GM19240 (cell line): ENCODE results near the gene CAP1.
"Not testable (repeated sequence)": the region's sequence is repeated elsewhere in the genome, so short reads cannot be mapped to it uniquely, and the experiment has no call there.

Experiments
- DNase-seq: peaks from one replicate; pipeline ENCODE4 v3.0.0; 2011; ENCODE audit warnings: low spot score; ENCODE audit not compliant: insufficient read length

CAP1 gene, protein sequence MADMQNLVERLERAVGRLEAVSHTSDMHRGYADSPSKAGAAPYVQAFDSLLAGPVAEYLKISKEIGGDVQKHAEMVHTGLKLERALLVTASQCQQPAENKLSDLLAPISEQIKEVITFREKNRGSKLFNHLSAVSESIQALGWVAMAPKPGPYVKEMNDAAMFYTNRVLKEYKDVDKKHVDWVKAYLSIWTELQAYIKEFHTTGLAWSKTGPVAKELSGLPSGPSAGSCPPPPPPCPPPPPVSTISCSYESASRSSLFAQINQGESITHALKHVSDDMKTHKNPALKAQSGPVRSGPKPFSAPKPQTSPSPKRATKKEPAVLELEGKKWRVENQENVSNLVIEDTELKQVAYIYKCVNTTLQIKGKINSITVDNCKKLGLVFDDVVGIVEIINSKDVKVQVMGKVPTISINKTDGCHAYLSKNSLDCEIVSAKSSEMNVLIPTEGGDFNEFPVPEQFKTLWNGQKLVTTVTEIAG

DNA sequence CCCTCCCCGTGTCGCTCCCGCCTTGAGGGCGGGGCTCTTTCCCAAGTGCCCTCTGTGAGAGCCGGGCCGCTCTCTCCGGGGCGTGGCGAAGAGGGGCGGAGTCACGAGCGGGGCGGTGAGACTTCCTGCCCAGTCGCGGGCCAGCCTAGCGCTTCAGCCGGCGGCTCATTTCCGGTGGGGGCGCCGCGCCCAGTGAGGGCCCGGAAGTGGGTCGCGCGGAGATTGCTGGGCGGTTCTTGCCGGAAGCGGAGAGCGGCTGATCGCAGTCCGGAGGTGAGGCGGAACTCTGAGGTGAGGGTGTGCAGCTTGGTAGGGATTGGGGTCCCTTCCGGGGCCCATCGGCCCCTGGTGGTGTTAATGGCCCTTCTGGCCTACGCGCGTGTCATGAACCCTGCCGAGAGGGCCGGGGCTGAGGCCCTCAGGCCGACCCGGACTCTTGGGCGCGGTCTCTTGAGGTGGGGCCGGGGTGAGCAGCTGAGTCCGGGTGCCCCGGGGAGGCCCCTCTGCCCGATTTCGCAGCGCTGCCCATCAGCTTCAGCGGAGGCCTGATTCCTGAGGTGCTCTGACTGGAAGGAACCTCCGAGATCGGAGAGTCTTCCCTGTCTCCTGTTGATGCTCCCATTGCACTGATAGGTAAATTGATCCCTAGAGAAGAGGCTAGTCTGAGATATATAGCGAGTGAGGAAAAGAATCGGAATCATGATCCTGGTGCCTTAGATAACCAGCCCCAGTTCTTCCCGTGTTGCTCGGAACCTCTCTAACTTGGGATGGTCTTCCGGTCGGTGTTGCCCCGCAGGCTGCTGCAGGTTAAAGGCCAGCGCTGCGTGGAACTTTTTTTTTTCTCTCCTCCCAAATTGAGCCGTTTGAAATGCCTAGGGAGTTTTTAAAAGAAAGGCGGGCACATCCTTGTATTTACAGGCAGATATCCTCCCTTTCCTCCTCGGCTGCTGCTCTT lies at the start of gene CAP1:
TSS of gene CAP1 (plus strand) at position 219 of the 955 bp plus-strand sequence. CDS start 18,618 bp downstream, outside the sequence.
- DNase-seq = peak; percentile 75

DNA sequence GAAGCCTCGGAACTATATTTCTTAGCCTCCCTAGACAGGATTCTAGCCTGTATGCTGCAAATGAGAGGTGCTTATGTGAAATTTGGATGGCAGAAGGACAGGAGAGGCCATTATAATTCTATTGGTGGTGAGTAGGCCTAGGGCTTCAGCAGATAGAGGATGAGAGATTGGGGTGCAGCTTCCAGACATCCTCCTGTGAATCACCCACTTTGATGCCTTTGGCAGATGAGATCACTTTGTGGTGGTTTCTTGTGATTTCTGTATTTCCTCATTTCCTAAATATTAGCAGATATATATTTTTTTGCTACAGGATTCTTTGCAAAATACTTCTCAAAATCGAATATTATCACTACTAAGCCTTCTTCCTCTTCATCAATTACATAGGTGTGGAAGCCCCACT lies 48.3 kb upstream of the CAP1 start:
- no peak for DNase-seq

DNA sequence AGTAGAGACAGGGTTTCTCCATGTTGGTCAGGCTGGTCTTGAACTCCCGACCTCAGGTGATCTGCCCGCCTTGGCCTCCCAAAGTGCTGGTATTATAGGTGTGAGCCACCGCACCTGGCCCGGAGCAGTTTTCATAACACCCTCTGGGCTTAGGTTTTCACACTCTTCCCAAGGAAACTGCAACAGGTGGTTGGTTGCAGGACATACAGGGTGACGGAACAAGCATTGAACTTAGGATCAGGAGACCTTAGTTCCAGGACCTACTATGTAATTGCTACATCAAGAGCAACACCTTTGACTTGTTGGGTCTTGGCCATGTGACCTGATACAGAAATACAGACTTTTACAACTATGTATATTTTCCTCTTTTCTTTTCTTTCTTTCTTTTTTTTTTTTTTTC lies 47.6 kb upstream of the CAP1 start:
- no peak for DNase-seq

DNA sequence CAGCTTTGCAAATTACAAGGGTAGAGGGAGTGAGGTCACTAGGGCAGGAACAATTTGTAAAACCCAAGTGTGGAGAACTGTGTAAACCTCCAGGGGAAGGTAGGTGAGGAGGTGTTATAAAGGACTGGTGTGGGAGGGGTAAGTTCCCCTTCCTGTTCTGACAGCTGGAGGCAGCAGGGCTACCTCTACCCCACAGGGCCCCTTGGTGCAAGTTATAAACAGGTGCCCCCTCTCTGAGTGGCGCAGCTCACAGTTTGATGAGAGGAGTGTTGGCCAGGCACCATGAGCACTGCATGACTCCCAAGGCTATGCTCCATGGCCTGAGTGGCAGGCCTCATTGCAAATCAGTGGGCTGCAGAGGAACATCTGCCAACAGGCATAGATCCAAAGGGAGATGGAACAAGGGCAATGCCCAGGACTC lies 44.5 kb upstream of the CAP1 start:
- peak; percentile 70 for DNase-seq

DNA sequence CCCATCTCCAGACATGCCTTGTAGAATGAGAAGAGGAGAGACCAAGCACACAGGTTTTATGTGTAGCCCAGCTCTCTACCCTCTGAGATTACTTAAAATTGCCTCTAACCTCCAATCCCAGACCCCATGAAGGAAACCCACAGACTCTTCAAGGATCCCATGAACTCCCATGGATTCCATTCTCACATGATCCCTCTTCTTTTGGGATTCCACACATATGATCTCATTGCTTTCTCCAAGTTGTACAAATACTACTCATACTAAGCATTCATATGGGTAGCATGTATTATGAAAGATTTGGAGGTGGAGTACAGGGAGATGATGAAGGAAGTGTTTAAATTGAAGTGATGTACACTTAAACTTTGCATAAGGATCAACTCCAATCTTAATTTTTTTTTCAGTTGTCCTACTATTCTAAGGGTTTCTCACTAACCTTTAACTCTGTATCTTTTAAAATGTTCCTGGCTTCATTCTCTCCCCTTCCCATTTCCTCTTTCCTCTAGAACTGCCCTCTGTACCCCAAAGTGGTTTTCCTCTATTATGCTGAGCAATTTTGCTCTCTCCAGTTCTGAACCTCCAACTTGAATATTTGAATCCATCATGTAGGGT lies 44.0 kb upstream of the CAP1 start:
- no peak for DNase-seq

DNA sequence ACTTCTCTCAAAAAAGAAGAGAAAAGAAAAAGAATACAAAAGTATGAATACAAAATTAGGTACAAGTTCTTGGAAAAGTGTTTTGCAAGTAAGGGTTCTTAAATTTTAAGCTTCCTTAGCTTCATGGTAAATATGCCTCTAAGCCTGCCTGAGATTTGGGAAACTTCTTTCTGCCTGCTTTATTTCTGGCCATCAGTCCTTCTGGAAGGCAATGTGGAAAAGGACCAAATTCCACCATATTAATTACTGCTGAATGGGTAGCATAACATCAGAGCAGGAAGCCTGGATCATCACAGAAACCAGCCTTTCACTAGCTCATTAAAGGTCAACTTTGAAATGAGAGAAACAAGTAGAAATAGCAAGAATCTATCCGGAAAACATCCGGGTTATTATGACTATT lies 39.1 kb upstream of the CAP1 start:
- DNase-seq = no peak

DNA sequence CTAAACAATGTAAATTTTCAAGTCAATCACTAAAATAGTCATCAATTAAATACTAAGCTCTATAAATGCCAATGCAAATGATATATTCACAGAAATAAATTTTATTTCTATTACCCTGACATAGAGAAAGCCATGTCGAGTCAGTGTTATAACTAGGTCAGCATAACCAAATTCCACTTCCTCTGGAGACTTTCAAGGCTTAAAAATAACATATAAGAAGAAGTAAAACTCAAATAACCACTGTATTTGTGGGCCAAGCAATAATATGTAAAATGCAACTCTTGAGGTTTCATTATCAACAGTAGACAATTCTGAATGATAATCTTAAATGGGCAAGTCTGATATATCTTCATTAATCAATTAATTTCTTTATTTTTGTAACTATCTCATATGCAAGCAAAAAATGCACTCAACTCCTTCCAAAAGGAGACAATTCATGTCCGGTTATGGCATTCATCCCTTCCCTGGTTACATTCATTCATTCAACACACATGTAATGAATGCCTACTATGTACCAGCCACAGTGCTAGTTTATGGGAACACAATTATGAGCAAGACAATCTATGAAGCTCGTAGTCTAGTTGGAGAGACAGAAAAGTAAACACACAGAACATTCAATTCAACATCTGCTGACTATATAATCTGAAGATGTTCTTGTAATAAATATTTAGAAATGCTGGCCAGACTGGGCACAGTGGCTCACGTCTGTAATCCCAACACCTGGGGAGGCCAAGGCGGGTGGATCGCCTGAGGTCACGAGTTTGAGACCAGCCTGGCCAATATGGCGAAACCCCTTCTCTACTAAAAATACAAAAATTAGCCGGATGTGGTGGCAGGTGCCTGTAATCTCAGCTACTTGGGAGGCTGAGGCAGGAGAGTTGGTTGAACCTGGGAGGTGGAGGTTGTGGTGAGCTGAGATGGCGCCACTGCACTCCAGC lies 37.1 kb upstream of the CAP1 start:
- peak; percentile 58 for DNase-seq

DNA sequence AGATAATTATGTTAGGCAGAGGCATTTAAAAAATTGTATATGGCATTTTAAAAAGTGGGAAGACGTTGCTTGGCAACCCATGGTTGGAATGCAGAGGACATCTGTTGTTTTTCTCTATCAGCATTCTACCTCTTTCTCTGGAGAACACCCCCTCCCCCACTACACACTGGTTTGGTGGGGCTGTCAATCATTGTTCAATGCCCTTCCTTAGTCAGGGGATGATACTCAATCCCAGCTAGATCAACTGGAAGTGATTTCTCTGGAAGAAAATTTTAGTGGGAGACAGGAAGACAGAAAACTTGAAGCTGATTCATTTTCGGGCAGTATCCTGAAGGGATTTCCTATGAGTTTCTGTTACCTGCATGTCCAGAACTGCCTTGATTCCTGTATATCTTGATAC lies 35.7 kb upstream of the CAP1 start:
- no peak for DNase-seq

DNA sequence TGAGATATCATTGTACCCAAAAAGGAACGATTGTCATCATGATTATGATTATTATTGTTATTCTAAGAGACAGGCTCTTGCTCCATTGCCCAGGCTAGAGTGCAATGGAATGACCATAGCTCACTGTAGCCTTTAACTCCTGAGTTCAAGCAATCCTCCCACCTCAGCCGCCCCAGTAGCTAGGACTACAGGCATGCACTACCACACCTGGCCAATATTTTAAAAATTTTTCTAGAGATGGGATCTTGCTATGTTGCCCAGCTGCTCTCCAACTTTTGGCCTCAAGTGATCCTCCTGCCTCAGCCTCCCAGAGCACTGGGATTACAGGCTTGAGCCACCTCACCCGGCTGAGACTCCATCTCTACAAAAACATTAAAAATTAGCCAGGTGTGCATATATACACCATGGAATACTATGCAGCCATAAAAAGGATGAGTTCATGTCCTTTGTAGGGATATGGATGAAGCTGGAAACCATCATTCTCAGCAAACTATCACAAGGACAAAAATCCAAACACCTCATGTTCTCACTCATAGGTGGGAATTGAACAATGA lies 33.0 kb upstream of the CAP1 start:
- DNase-seq = not testable (repeated sequence)

DNA sequence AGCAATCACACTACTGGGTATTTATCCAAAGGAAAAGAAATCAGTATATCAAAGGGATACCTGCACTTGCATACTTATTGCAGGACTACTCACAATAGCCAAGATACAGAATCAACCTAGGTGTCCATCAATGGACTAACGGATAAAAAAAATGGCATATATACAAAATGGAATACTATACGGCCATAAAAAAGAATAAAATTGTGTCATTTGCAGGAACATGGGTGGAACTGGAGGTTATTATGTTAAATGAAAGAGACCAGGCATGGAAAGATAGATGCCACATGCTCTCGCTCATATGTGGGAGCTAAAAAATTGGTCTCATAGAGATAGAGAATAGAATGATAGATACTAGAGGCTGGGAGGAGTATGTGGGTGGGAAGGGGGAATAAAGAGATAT lies 29.3 kb upstream of the CAP1 start:
- no peak for DNase-seq

DNA sequence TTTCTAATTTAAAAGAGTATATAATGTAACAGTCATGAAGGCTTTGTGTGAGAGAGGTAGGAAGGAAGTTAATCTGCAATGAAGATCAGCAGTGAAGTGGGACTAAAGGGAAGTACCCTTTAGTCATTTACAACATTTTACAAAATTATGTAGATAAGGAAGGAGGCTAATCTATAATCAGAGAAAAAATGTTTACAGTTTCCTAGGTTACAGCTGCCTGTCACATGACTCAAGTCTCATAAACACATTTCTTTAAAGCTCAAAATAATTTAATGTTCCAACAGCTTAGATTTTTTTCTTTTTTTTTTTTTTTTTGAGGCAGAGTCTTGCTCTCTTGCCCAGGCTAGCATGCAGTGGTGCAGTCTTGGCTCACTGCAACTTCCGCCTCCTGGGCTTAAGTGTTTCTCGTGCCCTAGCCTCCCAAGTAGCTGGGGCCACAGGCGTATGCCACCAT lies 26.2 kb upstream of the CAP1 start:
- DNase-seq = no peak

DNA sequence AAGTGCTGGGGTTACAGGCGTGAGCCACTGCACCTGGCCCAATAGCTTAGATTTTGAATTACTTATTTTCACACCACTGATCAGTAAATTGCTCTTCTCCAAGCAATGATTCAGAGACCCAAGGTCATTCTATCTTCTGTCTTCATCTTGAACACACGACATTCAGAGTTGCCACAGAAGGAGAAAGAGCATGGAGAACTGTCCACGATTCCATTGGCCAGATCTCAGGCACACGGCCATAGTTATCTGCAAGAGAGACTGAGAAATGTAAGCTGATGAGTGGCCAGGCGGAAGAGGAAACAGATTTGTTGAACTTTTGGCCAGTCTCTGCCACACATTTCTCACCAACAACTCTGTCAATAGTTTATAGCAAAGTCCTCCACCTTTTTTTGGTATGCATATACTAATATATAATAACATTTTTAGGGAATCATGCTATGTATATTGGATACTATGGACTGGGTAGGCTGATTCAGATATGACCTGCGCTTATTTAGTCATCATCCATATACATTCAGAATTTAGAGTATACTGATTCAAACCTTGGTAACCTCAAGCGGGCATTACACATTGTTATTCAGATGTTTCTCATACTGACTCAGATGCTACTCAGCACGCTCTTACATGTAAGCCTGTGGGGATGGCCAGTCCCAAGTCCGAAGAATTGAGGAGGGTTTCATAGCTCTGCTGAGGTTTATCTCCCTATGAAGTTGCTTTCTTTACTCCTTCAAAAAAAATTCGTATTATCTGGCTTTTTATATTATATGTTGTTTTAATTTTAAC lies 25.5 kb upstream of the CAP1 start:
- DNase-seq = no peak

DNA sequence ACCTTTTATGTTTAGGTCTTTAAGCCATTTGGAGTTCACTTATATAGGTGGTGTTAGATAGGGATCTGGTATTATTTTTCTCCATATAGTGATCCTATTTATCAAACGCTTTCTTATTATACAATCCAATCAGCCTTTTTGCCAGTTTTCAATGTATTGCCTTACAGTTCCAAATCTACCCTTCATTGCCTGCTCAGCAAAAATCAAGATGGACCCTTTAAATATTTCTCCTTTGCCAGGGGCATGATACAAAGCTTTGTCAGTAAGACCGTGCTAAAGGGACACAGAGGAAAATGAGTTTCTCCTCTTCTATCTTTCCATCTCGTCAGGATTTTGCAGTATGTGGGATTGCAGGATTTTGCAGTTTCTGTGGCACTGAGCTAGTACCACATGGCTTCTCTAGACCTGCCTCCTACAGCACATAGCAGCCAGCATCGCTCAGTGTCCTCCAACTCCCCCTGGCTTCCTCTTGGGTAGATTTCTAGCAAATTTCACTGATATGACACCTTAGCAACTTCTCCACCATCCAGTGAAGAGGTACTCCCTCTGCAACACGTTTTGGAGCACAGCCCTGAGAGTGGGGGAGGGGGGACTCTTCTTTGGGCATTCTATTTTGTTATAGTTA lies 22.5 kb upstream of the CAP1 start:
- DNase-seq = no peak

DNA sequence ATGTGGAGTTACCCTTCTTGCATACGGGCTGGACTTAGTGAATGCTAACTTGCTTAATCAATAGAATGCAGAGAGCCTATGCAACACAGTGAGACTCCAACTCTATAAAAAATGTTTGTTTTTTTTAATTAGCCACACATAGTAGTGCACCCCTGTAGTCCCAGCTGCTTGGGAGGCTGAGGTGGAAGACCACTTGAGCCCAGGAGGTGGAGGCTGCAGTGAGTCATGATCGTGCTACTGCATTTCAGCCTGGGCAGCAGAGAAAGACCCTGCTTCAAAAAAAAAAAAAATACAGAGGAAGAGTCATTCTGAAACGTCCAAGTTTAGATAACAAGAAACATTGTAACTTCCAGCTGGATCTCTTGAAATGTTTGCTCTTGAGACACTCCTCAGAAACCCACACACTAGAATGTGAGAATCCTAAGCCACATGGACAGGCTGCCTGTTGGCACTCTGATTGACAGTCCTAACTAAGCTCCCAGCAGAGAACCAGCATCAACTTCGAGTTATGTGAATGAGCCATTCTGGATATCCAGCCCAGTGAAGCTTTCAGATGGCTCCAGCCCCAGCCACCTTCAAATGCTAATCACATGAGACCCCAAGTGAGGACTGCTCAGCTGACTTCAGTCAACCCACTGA lies 20.0 kb upstream of the CAP1 start:
- DNase-seq = no peak

DNA sequence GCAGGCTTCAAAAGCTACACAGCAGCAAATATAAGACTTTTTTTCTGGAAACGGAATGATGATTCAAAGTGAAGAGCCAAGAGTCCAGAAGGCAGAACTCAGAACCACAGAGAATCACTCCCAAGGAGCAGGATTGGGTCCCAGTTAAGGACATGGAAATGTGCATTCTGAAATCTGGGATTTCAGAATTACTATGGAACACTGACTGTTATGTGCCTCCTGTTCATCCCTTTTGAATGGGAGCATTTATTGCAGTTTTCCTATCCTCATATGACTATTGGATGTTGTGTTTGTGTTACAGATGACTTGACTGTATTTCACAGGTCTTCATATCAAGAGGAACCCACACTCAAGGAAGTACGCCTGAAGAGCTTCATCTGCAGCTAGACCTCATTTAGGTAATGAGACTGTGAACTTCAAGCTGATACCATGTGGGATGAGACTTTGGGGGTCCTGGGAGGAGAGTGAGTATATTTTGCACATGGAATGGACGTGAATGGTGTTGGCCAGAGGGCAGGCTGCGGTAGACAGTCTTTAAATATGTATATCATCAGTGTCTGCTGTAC lies 17.1 kb upstream of the CAP1 start:
- no peak for DNase-seq

DNA sequence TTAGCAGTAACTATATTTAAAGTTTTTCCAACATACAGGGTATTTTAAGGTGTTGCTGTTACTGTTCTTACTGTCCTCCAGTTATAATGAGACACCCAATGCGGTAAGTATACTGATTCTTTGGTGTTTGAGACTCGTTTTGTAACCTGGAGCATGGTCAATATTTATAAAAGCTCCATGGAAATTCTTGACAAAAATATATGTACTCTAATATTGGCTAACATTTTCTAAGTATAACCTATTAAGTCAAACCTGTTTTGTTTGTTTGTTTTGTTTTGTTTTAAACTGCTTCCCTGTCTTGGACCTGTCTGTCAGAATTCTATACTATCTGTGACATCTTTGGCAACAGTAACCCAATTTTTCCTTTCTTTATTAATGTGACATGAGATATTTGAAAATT lies 15.9 kb upstream of the CAP1 start:
- no peak for DNase-seq

DNA sequence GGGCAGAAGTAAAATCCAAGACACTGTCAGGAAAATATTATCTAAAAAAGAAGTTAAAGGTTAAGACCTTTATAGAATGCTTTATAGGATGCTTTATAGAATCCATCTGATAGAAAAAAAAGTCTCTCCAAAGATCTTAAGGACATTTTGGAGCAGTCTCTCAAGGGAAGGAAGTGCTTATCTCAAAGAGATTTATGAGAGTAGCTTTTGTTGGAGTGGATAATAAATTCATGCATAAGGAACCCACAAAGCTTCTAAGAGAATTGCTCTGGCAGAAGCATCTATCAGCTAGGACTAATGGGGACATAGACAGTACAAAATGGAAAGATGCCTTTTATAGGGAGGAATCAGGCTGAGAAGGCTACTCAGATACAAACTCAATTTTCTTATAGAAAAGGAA lies 12.9 kb upstream of the CAP1 start:
- DNase-seq = no peak

DNA sequence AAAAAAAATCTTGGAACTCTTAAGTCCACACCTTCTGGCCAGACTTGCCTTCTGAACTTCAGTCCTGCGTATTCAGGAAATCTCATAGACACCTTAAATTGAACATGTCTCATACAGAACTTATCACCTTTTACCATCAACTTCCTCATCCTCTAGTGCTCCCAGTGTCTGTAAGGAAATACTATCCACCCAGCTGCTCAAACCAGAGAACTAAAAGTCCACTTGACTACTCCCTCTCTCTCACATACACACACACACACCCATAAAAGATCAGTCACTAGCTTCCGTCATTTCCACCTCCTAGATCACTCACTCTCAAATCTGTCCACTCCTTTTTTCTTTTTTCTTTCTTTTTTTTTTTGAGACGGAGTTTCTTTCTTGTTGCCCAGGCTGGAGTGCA lies 10.9 kb upstream of the CAP1 start:
- DNase-seq = no peak
